GM18520 (cell line): ENCODE measurements around the gene NSUN5.
"Not testable (repeated sequence)": the region's sequence is repeated elsewhere in the genome, so short reads cannot be mapped to it uniquely, and the experiment has no call there.

ENCODE experiments used
- ATAC-seq: cut with Tn5 transposase; IDR thresholded peaks from one replicate; pipeline ENCODE4 v1.9.1; 2021; ENCODE audit not compliant: unreplicated experiment

NSUN5 gene

GRCh38 chr7:73308665-73309214 is at the start of gene NSUN5:
NSUN5 (minus strand) TSS chr7:73308826; CDS start chr7:73308790, 36 bp downstream.
- peak; percentile 90 for ATAC-seq

GRCh38 chr7:73356159-73356558 is 47.5 kb upstream of the NSUN5 start:
- no peak for ATAC-seq

GRCh38 chr7:73354821-73355220 is 46.2 kb upstream of the NSUN5 start:
- ATAC-seq: no peak

GRCh38 chr7:73354196-73354595 is 45.6 kb upstream of the NSUN5 start:
- no peak for ATAC-seq

GRCh38 chr7:73353243-73353642 is 44.6 kb upstream of the NSUN5 start:
- no peak for ATAC-seq

- ATAC-seq: no peak
Observed at GRCh38 chr7:73352784-73353183, 44.2 kb upstream of the NSUN5 start.

- no peak for ATAC-seq
Observed at GRCh38 chr7:73351447-73352167, 43.0 kb upstream of the NSUN5 start.

- no peak for ATAC-seq
Observed at GRCh38 chr7:73350306-73351068, 41.9 kb upstream of the NSUN5 start.

GRCh38 chr7:73349763-73350162 is 41.1 kb upstream of the NSUN5 start:
- no peak for ATAC-seq

- ATAC-seq: no peak
Observed at GRCh38 chr7:73345951-73346350, 37.3 kb upstream of the NSUN5 start.

GRCh38 chr7:73345538-73345937 is 36.9 kb upstream of the NSUN5 start:
- ATAC-seq: no peak

GRCh38 chr7:73343671-73344380 is 35.2 kb upstream of the NSUN5 start:
- ATAC-seq: no peak

GRCh38 chr7:73342645-73343044 is 34.0 kb upstream of the NSUN5 start:
- ATAC-seq: no peak

GRCh38 chr7:73341877-73342276 is 33.3 kb upstream of the NSUN5 start:
- ATAC-seq: no peak

- ATAC-seq: no peak
Observed at GRCh38 chr7:73340514-73340913, 31.9 kb upstream of the NSUN5 start.

GRCh38 chr7:73338321-73338720 is 29.7 kb upstream of the NSUN5 start:
- no peak for ATAC-seq

GRCh38 chr7:73332447-73332846 is 23.8 kb upstream of the NSUN5 start:
- no peak for ATAC-seq

GRCh38 chr7:73330772-73331171 is 22.1 kb upstream of the NSUN5 start:
- no peak for ATAC-seq

GRCh38 chr7:73329861-73330581 is 21.4 kb upstream of the NSUN5 start:
- no peak for ATAC-seq

- no peak for ATAC-seq
Observed at GRCh38 chr7:73328696-73329095, 20.1 kb upstream of the NSUN5 start.

- ATAC-seq: not testable (repeated sequence)
Observed at GRCh38 chr7:73327922-73328321, 19.3 kb upstream of the NSUN5 start, which contains the start of the genes FKBP6 and TRIM50. FKBP6 (plus strand) TSS chr7:73328161; CDS start chr7:73328429, 268 bp downstream. TRIM50 (minus strand) TSS chr7:73328082; CDS start chr7:73324787, 3,295 bp downstream.
